Right ventricle myocardium superior (tissue), 1 donor: ENCODE results near the gene HADHA. TPM values are rescaled to one million over a fixed set of nuclear protein-coding genes. Genes with fewer than 3 reads are reported as not detected.
"Not testable (repeated sequence)": the region's sequence is repeated elsewhere in the genome, so short reads cannot be mapped to it uniquely, and the experiment has no call there.

ENCODE experiments used
- ATAC-seq: fragments of 200-7000 bp; cut with Tn5 transposase; one replicate; pipeline ENCODE4 v1.9.1; 2020; ENCODE audit warnings: mild to moderate bottlenecking; ENCODE audit not compliant: poor library complexity
- DNase-seq: peaks from one replicate; pipeline ENCODE4 v3.0.0-alpha.2; 2020
- intact Hi-C: fragments of 100-400 bp; cut with DNase I; formaldehyde crosslinking; loops from one replicate; pipeline ENCODE4 v1.11.2; 2022
- long read RNA-seq: library from polyadenylated mRNA; unstranded; transcript quantifications from one replicate; pipeline ENCODE4 v2.0.0, GENCODE V29; 2021
- total RNA-seq: library from RNA; stranded (reverse); fragmentation: NEBNext Ultra II Directional; extraction: Animal tissue kit (Norgen Biotek cat#: 25700); gene quantifications from one replicate; pipeline ENCODE4 v1.2.1, GENCODE V29; 2021
- donor health status: DM: no; HTN: yes; CAD: no; lungs with severe emphysema.

Gene HADHA
- total RNA-seq = 766 TPM
- long read RNA-seq, transcript HADHA-201 (20 exons, 3,037 nt) = major isoform, 3,517 of 3,773 reads
- long read RNA-seq, transcript HADHA-204 (19 exons, 2,982 nt) = minor isoform, 37 of 3,773 reads
- long read RNA-seq, partial matches to known transcripts = 140 of 3,773 reads
- long read RNA-seq, other reads (novel, unspliced or antisense) = 75 of 3,773 reads

- intact Hi-C loops = no loop called here
- peak; percentile 91 for ATAC-seq
- peak; percentile 94 for DNase-seq
These were observed at the start of gene HADHA, which contains the start of gene HADHB for GRCh38 chr2:26244309-26245230. Gene HADHA, minus strand, starts transcription at chr2:26244632. Its CDS starts 36 bp downstream, at chr2:26244596. Gene HADHB, plus strand, starts transcription at chr2:26244939. Its CDS starts 9,316 bp downstream, at chr2:26254255.

DNA sequence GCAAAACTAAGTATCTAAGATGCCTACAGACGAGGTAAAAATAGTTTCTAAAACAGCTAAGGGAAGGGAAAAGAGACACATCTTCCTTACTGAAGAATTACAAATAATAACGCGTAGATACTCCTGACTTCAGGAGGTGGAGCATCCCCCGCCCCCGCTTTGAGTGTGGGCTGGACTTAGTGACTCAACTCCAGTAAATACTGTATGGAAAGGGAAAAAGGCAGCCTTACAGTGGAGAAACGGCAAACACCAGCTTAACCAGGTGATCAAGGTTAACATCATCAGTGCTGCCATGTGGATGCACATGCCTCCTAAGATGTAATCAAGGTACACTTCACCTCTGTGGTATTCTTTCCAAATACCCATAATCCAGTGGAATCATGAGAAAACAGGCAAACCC is 48.2 kb upstream of the HADHA start:
- DNase-seq = no peak
- intact Hi-C loops = no loop called here
- ATAC-seq = peak; percentile 34

GRCh38 chr2:26290001-26290400 is 45.6 kb upstream of the HADHA start:
- no peak for ATAC-seq

DNA sequence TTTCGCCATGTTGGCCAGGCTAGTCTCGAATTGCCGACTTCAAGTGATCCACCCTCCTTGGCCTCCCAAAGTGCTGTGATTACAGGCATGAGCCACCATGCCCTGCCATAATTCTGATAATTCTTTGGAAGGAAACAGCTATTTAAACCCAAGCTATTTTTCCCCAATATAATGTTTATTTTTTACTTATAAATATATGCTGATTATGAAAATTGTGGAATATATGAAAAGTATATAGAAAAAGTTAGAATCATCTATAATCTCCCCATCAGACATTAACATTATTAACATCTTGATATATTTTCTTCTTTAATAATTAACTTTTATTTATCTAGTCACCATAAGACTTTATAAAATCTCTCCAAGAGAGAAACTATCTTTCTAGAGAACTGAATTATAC is 41.5 kb upstream of the HADHA start:
- intact Hi-C loops = no loop called here
- no peak for DNase-seq
- no peak for ATAC-seq

More at GRCh38 chr2:26290001-26290400, 45.6 kb upstream of the HADHA start:
- intact Hi-C loops = no loop called here
- no peak for DNase-seq

- DNase-seq (no peak), ATAC-seq (no peak)
- intact Hi-C loops = no loop called here
These were observed 39.7 kb upstream of the HADHA start for GRCh38 chr2:26284132-26284531.

GRCh38 chr2:26283606-26284005 is 39.2 kb upstream of the HADHA start:
- intact Hi-C loops = no loop called here
- ATAC-seq = no peak
- DNase-seq = no peak

DNA sequence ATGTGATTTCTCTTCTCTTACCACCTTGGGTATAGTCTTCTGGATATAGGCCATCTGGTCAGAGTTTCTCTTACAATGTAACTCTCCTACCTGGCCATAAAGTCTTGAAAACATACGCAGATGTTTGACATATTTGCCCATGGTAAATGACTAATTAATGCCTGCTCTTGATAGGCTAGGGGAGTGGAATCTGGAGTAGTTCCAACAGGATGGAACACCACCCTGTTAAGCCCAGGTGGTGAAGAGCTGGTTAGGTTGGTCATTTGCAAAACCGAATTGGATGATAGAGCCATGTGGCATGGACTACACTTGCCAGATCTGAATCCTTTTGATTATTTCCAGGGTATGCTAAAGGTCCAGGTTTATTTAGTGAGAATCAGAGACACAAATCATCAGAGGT is 36.8 kb upstream of the HADHA start:
- ATAC-seq = no peak
- intact Hi-C loops = no loop called here
- no peak for DNase-seq

- ATAC-seq (no peak), DNase-seq (no peak)
- intact Hi-C loops = loop anchor here (5.0 kb wide), 1 partner anchor 43 kb away; no protein-coding TSS in a partner anchor
These were observed 35.5 kb upstream of the HADHA start for GRCh38 chr2:26279886-26280285.

- no peak for DNase-seq
- ATAC-seq = no peak
- intact Hi-C loops = loop anchor here (5.0 kb wide), 1 partner anchor 39 kb away; no protein-coding TSS in a partner anchor
These were observed 32.2 kb upstream of the HADHA start for GRCh38 chr2:26276484-26277227.

DNA sequence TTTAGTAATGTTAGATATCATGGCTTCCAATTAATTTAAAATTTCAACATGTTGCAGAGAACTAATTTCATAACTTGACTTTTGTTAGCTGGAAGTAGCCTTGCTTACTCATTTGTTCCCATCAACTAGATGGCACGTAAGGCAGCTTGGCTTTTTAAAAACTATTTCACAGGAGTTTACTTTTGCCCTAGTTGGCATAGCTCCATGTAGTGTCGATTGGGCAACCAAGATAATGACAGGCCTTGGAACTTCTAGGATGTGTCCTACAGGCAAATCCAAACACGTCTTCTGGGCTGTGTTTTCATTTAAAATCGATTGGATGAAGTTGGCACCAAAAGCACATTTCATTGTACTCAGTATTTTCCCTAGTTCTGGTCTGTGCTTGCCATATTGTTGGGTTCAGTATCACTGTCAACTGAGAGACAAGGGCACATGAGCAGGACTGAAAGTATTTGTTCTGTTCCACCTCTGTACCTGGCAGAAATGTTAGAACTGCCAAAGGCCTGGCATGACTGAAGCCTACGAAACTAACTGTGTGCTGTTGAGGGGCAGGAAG is 29.7 kb upstream of the HADHA start:
- ATAC-seq (peak; percentile 90), DNase-seq (no peak)
- intact Hi-C loops = no loop called here

GRCh38 chr2:26273501-26273900 is 29.1 kb upstream of the HADHA start:
- intact Hi-C loops = no loop called here
- ATAC-seq (no peak), DNase-seq (no peak)

- DNase-seq (no peak), ATAC-seq (no peak)
- intact Hi-C loops = no loop called here
These were observed 25.9 kb upstream of the HADHA start for GRCh38 chr2:26270373-26270772.

GRCh38 chr2:26269571-26270158 is 25.2 kb upstream of the HADHA start:
- intact Hi-C loops = no loop called here
- no peak for DNase-seq
- ATAC-seq = no peak

GRCh38 chr2:26268670-26269385 is 24.4 kb upstream of the HADHA start:
- DNase-seq, ATAC-seq, intact Hi-C loops: not testable (repeated sequence)

GRCh38 chr2:26268213-26268612 is 23.8 kb upstream of the HADHA start:
- DNase-seq = no peak
- intact Hi-C loops = no loop called here
- ATAC-seq = peak; percentile 69

DNA sequence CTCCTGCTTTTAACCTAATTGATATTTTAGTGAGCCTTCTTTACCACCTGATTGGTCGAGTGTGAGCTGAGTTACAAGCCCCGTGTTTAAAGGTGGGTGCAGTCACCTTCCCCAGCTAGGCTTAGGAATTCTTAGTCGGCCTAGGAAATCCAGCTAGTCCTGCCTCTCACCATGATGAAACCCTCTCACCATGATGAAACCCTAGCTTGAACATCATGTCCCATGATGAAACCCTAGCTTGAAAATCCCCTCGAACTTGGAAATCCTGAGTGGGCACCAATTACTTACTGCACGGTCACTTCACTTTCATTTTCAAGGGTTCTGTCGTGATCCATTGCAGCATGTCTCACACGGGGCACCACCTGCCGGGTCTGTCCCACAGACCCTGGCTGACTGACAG is 14.4 kb upstream of the HADHA start:
- ATAC-seq, DNase-seq, intact Hi-C loops: not testable (repeated sequence)

GRCh38 chr2:26255759-26256384 is 11.4 kb upstream of the HADHA start:
- intact Hi-C loops = no loop called here
- DNase-seq = no peak

More at GRCh38 chr2:26255759-26256384, 11.4 kb upstream of the HADHA start:
- peak; percentile 74 for ATAC-seq
